HG02870 (cell line): ENCODE measurements around the gene CABLES1.

Experiments
- ATAC-seq: cut with Tn5 transposase; IDR thresholded peaks from one replicate; pipeline ENCODE4 v1.9.1; 2021; ENCODE audit warnings: mild to moderate bottlenecking, moderate library complexity; ENCODE audit not compliant: unreplicated experiment

CABLES1 gene

GRCh38 chr18:23238152-23238531 is 102.9 kb downstream of the CABLES1 start:
- ATAC-seq, result no peak

GRCh38 chr18:23238651-23239349 is 103.5 kb downstream of the CABLES1 start:
- no peak for ATAC-seq

DNA sequence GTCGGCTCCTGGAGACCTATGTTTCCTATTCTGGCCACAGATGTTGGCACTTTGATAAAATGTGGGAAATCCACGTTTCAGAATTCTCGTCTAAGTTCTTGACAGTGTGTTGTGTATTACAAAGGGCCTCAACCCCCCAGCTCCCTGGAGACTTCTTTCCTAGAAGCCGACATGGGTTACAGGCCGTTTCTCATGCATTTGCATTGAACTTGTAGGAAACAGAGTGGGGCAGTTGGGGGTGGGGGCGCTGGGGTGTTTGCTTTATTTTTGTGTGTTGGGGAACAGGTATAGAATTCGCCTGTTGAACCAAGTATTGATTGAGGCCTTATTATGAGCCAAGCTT is 104.0 kb downstream of the CABLES1 start:
- no peak for ATAC-seq

DNA sequence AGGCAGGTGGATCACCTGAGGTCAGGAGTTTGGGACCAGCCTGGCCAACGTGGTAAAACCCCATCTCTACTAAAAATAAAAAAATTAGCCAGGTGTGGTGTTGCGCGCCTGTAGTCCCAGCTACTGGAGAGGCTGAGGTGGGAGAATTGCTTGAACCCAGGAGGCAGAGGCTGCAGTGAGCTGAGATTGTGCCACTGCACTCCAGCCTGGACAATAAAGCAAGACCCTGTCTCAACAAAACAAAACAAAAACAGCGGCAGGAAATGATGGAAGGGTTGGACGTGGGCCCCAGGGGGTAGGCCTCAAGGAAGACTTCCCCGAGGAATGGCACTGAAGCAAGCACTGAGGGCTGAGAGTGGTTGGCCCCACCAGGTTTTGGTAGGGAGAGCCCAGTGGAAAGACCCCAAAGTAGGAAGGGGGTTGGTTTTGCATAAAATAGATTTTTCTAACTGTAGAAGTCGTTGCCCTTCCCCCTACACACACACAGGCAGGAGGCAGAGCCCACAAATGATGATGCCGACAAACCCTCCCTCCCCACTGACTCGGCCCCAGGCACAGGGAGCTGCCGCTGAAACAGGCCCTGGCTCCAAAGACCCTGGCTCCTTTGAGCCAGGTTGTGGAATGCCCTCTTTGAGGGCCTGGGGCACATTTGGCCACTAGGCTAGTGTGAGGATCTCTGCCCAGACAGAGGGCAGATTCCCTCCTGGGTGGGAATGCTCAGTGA is 104.8 kb downstream of the CABLES1 start:
- no peak for ATAC-seq

GRCh38 chr18:23240609-23240930 is 105.3 kb downstream of the CABLES1 start:
- ATAC-seq, result no peak

GRCh38 chr18:23241833-23242496 is 106.7 kb downstream of the CABLES1 start:
- peak; percentile 86 for ATAC-seq

- no peak for ATAC-seq
Measured at GRCh38 chr18:23243178-23243577, 107.9 kb downstream of the CABLES1 start.

- no peak for ATAC-seq
Measured at GRCh38 chr18:23243816-23244215, 108.5 kb downstream of the CABLES1 start.

DNA sequence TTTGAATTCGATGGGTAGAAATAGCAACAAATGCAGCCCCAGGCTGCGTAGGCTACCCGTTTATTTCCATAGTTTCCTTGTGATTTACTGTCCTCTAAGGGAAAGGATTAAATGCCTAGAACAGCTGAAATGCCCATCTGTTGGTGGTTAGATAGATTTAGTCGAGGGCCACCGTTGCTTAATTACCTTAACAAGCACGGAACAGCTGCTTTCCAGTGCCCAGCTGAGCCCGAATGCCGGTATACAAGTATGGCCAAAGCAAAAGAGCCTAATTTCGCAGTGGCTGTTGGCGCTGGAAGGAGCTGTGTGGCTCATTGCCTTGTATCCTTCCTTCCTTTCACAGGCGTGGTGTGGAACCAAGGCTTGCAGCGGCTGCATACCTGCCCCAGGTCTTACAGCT is 109.1 kb downstream of the CABLES1 start:
- no peak for ATAC-seq

DNA sequence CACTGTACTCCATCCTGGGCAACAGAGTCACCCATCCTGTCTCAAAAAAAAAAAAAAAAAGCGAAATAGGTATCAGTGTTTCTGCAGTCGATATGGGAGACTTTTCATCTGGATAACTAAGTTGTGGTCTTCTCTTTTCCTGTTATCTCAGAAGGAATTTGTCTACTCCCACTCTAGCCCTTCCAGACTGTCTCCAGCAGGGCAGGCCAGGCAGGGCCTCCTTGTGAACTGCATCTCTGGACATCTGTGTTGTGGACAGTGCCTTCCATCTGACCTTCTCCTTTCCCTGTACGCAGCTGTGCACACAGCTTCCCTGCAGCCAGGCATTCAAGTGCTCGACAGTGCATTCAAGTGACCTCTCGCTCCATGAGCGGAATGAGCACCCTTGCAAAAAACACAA is 110.2 kb downstream of the CABLES1 start:
- ATAC-seq, result no peak

- no peak for ATAC-seq
Measured at GRCh38 chr18:23247331-23247730, 112.0 kb downstream of the CABLES1 start.

- ATAC-seq, result no peak
Measured at GRCh38 chr18:23247896-23248295, 112.6 kb downstream of the CABLES1 start.

DNA sequence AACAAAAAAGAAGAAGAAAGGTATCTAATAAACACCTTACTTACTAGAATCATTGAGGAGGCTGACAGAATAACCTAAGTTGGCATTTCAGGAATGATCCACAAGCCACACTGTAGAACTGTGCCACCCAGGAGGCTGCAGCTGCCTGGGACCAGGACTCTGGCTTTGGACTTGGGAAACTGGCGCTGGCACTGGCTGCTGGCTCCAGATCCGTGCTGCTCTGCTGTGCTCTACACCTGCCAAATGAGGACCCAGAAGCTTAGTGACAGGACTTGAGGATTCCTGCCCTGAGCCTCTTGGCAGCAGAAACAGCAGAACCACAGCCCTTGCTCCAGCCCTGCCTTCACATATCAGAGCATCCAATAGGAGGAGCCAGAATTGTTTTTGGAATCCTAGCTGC is 113.5 kb downstream of the CABLES1 start:
- ATAC-seq, result no peak

DNA sequence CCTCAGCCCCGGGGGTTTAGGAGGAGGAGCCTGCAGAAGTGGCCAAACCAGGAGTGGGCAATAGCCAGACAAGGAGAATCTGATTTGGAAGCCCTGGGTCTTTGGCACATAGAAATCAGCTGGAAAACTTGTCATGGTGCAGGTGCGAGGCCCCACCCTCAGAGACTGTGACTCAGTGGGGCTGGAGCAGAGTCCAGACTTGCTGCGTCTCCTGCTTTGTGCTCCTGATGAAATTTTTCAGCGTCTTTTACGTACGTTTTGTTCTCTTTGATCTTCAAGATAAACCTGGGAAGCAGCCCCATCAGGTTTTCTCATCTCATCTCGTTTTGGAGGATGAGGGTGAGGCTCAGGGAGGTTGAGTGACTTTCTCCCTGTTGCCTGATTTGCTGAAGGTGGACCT is 114.1 kb downstream of the CABLES1 start:
- no peak for ATAC-seq

- ATAC-seq, result no peak
Measured at GRCh38 chr18:23250893-23251656, 115.8 kb downstream of the CABLES1 start.

- no peak for ATAC-seq
Measured at GRCh38 chr18:23253630-23254029, 118.3 kb downstream of the CABLES1 start.

GRCh38 chr18:23257137-23257536 is 121.9 kb downstream of the CABLES1 start:
- no peak for ATAC-seq

- no peak for ATAC-seq
Measured at GRCh38 chr18:23257686-23258565, 122.6 kb downstream of the CABLES1 start.

GRCh38 chr18:23258566-23259469 is 123.5 kb downstream of the CABLES1 start:
- ATAC-seq, result no peak
